ENCODE data around the gene ZBED3.

Gene ZBED3

DNA sequence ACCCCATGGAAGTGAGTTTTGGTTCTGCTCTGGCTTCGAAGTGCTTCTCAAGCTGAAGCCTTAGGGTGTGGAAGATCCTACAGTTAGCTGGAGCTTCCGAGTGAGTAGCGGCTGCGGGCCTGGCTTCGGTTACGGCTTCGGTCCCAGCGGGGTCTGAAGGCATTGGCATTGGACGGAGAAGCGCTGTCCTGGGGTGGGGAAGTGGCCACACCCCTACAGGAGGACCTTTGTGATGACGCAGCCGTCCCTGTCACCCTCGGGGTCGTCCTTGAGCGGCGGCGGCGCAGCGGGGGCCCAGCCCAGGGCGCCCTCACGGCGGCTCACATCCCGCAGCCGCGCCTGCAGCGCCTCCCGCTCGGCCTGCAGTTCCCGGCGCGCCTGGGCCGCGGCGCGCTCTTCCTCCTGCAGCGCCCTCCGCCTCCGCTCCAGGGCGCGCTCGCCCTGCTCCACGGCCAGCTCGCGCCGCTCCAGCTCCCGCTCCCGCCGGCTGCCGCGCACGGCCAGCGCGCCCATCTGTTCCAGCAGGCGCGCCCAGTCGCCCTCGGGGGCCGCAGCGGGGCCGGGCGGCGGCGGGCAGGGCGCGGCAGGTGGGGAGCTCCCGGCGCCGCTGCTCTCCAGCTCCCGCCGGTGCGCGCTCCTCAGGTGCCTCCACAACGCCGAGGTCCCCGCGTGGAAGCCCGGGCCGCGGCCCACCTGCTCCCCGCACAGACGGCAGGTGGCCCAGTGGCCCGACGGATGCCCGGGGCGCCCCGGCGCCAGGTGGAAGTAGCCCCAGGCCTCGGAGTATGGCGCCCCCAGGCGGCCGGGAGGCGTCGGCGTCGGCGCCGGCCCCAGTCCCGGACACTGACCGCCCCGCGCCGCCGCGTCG, 9.9 kb downstream of the ZBED3 start:
- no peak for DNase-seq

DNA sequence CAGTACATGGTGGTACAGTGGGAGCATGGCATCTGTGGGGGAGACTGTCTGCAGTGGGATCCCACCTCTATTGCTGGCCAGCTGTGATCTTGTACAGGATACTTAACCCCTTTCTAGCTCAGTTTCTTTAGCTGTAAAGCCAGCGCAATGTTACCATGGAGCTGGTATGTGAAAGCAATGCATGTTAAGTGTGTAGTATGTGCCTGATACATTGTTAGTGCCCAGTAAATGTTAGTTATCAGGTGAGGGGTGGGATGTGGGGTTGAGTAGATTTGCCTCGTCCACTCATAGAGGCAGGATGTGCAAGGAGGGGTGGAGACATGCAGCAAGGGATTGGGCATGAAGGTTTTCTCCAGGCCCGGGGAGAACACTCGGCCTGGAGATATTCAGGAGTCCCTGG, 12.3 kb downstream of the ZBED3 start:
- no peak for DNase-seq

DNA sequence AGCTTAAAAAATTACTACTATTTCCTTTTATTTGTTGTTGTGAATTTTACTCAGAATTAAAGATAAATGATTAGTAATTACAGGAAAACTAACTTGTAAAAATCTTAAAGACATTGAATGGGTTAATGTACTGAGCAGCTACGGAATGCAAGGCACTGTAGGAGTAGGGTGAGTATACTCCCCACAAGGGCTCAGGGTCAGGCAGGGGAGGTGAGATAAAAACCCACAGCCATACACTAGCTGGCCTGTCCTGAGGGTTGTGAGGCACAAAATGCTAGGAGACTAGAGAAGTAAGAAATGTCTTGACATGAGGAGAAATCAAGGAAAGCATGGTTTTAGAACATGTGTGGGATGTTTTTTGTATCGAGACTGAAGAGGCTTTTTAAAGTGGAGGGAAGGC, 13.4 kb downstream of the ZBED3 start:
- DNase-seq: no peak

DNA sequence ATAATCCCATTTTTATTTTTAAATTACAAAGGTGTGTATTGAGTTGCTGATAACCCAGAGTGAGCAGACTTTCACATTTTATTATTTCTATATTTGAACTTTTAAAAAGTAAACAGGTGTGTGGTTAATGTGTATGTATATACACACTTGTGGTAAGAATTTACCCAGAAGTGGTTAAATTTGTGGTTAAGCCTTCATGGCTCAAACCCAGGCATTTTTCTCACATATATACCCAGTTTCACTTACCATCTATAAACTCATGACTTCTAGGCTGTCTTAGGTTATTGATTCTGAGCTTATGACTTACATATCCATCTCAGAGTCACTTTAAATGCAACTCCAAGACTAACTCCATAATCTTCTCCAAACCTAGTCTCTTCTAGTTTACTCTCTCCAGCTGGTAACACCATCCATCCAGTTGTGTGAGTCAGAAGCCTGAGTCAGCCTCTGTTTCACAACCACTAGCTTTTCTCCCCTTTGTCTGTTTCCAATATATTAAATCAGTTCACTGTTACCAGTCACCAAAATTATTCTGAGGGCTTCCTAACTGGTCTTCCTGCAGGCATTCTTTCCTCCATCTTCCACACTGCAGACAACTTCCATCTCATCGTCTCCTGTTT, 20.2 kb downstream of the ZBED3 start:
- no peak for DNase-seq

DNA sequence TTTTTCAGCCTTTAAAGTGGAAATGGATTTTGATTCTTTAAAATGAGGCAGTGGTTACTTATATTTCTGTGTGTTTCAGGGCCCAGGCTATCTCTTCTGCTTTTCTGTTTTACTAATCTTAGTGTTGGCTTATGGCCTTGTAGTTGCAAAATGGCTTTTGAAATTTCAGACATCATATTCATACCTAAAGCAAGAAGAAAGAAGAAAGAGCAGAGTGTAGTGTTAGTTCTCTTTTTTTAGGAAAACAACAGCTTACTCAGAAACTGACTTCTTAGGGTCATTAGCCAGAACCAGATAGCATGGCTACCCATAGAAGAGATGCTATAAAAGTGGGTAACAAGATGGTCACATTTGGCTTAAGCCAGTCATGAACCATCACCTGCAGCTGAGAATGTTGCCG, 20.9 kb downstream of the ZBED3 start:
- no peak for DNase-seq

DNA sequence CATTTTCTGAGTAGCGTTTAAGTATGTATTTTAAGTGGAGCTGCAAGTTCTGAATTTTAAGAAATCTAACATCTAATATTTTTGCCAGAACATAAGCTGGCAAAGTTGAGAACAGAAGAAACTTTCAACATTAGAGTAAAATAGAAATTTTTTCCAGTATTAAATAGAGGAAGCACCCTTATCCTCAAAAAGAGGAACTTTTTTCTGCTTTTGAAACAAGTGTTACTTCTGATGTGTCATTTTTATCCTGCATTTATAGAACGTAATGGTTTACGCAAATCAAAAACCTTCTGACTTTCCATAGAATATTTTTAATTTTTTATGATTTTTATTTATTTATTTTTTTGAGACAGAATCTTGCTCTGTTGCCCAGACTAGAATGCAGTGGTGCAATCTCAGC, 21.8 kb downstream of the ZBED3 start:
- no peak for DNase-seq

DNA sequence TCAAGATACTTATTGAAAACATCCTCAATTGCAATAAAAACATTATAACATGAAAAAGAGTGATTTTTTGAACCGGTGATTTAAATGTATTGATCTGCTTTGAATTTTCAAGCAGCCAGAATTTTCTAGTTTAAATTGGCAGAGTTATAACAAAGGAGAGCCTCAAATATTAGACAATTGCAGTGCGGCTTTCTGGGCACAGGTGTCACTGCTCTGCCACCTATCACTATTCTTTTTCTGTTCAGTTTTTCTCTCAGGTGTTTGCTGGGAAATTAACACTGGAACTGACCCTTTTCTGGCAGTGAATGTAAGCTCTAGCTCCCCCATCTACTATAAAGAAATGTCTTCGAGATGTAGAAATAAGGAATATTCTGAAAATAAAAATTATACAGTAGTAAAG, 23.0 kb downstream of the ZBED3 start:
- peak; percentile 51 for DNase-seq

DNA sequence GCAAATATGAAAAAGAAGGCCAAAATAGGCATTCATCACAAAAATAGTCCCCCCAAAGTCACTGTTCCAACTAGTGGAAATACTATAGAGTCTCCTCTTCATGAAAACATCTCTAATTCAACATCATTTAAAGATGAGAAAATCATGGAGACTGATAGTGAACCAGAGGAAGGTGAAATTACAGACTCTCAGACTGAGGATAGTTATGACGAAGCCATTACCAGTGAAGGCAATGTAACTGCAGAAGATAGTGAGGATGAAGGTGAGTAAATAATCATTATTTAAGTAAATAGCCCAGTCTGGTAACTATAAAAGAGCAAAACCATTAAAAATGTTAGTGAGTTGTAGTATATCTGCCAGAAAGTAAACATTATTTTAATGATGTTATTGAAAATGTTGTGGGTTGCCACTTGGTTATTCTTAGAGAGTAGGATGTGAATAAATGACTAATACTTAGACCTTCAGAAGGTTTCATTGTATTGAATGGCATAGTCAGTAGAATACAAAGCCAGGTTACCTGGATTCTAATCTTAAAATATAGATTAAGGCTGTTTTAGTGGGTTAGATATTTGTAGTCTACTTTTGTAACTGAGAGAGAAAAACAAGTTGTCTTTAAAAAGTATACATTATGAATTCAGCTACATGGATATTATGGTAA, 40.5 kb downstream of the ZBED3 start:
- no peak for DNase-seq

DNA sequence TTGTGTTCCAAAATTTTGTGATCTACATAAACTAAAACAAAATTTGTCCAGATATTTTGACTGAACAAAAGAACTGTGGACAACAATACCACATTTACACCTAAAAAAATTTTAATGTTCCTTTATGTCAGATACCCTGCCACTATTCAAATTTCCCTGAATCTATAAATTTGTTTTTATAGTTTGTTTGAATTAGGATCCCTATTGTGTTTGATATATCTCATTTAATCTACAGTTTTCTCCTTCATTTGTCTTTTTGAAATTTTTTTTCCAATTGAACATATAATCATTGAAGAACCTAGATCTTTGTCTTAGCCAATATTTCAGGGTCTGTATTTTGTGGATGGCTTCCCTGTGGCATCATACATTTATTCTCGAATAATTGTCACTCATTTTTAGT, 51.1 kb downstream of the ZBED3 start:
- no peak for DNase-seq

DNA sequence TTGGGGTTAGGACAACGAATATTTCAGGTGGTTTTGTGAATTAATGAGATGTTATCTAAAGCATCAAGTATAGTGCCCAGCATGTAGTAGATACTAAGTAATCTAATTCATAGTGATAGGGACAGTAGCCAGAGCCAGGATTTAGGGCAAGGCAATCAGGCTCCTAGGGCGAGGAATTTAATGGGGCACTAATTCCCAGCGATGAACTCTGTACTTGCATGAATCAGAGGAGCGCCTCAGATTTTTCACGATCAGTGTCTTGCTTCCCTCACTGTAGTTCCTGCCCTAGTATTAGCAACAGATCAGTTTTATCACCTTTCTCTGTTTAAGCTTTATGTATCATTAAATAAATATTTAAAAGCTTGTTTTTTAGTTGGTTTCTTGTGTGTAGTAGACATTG, 53.7 kb downstream of the ZBED3 start:
- no peak for DNase-seq

DNA sequence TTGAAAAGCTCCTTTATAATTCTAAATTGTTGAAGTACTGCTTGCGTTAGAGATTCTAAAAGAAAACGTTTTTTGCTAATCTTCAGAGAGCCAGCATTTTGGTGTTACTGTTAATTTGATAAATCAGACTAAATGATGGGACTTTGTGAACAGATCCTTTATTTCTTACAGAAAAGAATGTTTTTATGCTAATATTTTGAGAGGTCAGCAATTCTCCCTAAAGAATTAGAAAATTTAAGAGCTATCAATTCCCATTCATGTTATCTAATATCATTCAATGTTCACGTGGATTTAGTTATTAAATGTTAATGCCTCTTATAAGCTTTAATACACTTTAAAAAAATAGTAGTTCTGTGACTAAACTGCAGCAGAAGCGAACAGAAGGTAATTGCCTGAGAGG, 54.5 kb downstream of the ZBED3 start:
- DNase-seq: no peak

DNA sequence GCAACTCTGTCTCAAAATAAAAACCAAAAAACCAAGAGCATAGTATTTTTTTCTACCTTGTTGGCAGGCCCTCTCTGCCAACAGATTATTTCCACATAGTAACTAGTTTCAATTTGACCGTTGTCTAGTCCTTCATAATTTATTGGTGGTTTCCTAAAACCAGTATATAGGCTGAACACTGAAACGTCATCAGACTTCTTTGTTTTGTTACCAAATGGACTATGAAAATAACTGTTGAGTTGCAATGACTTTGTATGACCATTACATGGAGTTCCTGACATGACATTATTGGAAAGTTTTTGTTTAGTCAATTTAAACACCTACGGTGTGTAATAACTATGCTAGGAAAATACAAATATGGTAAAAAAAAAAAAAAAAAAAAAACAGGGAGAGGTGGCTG, 55.2 kb downstream of the ZBED3 start:
- DNase-seq: no peak

DNA sequence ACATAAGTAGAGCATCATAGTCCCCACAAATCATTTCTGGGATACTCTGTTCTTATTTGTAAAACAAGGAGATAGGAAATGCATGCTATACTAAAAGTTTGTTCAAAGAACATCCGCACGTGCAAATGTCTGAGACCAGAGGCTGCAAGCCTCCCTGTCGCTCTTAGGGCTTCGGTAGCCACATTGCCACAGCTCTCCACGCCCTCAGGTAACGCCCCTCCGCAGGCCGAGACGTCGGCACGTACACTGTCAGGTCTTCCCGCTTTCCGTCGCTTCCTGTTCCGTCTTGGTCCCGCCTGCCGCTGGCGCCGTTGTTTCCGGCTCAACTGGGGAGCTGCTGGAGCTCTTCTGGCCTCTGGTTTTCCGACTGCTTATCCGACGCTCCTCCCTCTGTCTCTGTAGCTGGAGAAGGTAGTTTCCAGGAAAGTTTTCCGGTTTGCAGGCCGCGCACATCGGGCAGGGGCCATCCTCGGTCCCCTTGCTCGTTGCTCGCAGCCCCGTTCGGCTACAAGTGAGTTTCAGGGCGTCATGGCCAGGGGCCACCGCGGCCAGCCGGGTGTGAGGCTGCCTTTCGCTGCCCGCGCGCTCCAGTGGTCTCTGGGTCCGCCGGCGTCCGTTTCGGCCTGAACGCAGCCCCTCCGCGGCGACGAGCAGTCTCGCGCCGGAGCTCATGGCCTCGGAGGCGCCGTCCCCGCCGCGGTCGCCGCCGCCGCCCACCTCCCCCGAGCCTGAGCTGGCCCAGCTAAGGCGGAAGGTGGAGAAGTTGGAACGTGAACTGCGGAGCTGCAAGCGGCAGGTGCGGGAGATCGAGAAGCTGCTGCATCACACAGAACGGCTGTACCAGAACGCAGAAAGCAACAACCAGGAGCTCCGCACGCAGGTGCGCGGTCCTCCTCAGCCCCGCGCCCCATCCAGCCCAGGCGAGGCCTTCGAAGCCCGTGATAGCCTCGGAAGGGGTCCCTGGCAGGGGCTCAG, 56.7 kb downstream of the ZBED3 start, which contains the start of gene AGGF1:
AGGF1 (plus strand) TSS at position 308 of the 975 bp plus-strand sequence; CDS start at position 671, 363 bp downstream.
- peak; percentile 98 for DNase-seq

DNA sequence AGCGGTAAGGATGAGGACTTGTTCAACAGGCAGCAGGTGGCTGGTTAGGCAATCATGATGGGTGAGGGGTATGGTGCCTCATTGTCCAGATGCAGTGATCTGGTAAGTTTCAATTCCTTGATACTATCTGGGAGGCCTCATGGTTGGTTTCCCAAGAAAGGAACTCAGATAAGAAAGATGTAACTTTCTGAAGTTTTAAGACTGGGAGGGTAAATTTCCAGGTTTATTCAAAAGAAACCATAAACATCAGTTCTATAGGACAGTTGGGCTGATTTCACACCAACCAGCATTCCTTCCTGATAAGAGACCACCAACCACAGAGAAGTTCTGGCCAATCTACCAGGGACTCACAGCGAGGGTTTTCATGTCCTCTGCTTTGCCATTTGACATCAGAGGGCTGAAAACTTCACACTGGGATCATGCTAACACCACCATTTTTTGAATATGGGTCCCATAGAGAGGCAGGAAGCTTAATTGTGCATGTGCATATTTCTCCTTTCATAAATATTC, 57.7 kb downstream of the ZBED3 start:
- DNase-seq: peak; percentile 10

DNA sequence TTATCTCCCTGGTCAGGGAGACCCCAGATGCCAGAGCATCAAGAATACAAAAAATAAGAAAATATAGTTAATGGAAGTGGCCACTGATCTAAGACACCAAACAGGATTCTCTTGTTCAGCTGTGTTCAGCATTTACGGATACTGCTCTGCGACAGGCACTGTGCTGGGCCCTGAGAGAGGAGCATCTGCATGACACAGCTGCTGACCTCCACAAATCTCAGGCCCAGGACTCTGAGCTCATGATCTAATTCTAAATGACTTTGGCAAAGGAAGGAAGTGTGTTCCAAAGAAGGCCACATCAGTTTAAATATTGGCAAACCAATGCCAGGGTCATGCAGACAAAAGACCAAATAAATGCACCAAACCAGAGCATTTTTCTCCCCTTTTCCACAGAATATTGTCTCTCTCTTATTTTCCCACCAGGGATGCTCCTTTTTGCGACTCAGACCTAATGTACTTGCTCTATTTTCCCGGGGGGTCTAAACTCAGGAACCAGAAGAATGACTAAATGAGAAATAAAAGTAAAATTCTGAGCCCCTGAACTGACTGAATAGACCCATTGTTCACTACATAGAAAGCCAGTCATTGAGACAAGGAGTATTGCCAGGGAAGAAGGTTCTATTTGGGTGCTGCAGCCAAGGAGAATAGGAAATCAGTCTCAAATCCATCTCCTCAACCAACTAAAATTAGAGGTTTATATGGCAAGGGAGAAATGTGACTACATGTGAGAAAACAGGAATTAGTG, 58.3 kb downstream of the ZBED3 start:
- no peak for DNase-seq

DNA sequence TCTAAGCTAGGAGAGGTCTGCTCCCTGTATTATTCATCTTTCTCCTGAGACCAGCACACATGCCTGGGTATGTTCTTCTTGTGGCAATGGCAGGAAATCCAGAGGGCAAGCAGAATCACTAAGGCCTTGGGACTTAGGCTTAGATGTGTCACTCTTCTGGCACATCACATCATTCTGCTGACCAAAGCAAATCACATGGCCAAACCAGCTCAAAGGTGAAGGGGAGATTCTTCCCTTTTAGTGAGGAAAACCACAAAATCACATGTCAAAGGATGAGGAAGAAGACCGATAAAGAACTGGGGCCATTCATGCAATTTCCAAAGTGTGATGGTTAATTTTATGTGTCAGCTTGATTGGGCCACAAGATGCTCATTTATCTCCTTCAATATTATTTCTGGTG, 62.6 kb downstream of the ZBED3 start:
- DNase-seq: no peak

DNA sequence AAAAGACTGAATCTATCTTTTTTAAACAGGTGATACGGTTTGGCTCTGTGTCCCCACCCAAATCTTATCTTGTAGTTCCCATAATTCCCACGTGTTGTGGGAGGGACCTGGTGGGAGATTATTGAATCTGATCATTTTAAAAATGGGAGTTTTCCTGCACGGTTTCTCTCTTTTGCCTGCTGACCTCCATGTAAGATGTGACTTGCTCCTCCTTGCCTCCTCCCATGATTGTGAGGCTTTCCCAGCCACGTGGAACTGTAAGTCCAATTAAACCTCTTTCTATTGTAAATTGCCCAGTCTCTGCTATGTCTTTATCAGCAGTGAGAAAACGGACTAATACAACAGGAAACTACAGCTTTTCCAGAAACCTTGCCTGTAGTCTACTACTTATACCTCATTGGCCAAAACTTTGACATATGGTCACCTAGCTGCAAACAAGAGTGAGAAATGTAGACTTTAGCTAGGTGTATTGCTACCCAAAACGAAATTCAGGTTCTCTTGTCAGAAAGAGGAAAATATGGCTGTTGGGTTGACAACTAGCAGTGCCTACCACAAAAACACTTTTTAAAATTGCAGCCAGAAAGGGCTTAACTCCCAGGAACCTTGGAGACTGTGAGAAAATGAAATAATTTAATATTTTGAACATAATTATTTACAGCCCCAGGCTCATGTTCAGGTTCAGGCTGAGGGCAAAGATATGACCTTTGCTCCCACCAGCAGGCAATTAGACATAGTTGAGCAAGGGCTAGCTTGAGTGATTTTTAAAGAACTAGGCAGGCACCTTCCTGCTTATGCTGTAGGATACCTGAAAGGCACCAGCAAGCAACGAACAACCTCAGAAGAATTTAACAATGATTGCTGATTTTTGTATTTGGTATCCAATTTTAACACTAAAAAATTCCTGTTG, 64.3 kb downstream of the ZBED3 start:
- DNase-seq: no peak
